Testis (tissue), 2 donors: Measurements from ENCODE around the gene GALNT15.

Experiments used
- POLR2A ChIP-seq: fragments of 450-650 bp; IDR thresholded peaks from one replicate; pipeline ENCODE4 v1.6.1; 2017; ENCODE audit warnings: antibody characterized with exemption, mild to moderate bottlenecking, moderate library complexity
- TF ChIP-seq, protein P1 (sequence below), 3 experiments: fragments of 450-650 bp in 2 of 3; fragments of 200-600 bp in 1 of 3; sonication (generic) in 1 of 3; IDR thresholded peaks; one replicate each; pipeline ENCODE4 v1.5.1; 2016 to 2019; ENCODE audit warnings: antibody characterized with exemption in 3 of 3, mild to moderate bottlenecking in 2 of 3, moderate library complexity in 1 of 3

DNA sequence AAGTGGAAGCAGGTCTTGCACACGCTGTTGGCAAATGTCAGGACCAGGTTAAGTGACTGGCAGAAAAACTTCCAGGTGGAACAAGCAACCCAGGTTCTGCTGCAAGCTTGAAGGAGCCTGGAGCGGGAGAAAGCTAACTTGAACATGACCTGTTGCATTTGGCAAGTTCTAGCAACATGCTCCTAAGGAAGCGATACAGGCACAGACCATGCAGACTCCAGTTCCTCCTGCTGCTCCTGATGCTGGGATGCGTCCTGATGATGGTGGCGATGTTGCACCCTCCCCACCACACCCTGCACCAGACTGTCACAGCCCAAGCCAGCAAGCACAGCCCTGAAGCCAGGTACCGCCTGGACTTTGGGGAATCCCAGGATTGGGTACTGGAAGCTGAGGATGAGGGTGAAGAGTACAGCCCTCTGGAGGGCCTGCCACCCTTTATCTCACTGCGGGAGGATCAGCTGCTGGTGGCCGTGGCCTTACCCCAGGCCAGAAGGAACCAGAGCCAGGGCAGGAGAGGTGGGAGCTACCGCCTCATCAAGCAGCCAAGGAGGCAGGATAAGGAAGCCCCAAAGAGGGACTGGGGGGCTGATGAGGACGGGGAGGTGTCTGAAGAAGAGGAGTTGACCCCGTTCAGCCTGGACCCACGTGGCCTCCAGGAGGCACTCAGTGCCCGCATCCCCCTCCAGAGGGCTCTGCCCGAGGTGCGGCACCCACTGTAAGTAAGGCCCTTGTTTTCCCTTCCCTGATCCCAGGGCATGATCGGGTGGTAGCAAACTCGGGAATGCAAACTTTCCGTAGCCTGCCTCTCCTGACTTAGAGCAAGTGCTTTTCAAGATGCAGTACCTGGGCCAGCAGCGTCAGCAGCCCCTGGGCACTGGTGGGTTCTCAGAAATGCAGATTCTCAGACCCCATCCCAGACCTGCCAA lies 759 bp downstream of the GALNT15 start:
- TF ChIP-seq, protein P1, sequence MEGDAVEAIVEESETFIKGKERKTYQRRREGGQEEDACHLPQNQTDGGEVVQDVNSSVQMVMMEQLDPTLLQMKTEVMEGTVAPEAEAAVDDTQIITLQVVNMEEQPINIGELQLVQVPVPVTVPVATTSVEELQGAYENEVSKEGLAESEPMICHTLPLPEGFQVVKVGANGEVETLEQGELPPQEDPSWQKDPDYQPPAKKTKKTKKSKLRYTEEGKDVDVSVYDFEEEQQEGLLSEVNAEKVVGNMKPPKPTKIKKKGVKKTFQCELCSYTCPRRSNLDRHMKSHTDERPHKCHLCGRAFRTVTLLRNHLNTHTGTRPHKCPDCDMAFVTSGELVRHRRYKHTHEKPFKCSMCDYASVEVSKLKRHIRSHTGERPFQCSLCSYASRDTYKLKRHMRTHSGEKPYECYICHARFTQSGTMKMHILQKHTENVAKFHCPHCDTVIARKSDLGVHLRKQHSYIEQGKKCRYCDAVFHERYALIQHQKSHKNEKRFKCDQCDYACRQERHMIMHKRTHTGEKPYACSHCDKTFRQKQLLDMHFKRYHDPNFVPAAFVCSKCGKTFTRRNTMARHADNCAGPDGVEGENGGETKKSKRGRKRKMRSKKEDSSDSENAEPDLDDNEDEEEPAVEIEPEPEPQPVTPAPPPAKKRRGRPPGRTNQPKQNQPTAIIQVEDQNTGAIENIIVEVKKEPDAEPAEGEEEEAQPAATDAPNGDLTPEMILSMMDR (IDR thresholded peaks at IDR 0.05), result no peak
- no peak for TF ChIP-seq POLR2A
